SKM-1 (cell line): ENCODE results near the gene COL4A3.
A peak's percentile ranks its signal among the peaks of the same experiment; 100 is the strongest.

Experiments used
- DNase-seq: peaks from one replicate; lab custom pipeline; 2025; ENCODE audit not compliant: unreplicated experiment; lab: John Stamatoyannopoulos, UW

The COL4A3 gene

GRCh38 chr2:227287771-227288170 is 123.3 kb downstream of the COL4A3 start:
- DNase-seq = no peak

DNA sequence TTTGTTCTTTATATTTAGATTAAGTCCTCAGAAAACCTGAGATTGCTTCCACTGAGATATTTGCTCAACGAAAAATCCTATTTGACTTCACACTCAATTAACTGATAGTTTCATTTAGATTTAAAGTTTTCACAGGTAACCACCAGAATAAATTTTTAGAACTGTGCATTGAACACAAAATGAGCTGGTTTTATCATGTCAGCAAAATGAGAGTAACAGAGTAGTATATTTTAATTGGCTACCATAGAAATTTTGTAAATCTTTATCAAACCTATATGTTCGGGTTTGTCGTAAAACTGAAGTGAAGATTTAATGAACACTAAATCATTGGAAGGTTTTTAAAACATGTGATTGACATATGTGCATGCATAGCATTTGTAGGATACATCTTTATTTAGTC is 127.9 kb downstream of the COL4A3 start:
- no peak for DNase-seq

GRCh38 chr2:227293531-227293930 is 129.1 kb downstream of the COL4A3 start:
- no peak for DNase-seq

DNA sequence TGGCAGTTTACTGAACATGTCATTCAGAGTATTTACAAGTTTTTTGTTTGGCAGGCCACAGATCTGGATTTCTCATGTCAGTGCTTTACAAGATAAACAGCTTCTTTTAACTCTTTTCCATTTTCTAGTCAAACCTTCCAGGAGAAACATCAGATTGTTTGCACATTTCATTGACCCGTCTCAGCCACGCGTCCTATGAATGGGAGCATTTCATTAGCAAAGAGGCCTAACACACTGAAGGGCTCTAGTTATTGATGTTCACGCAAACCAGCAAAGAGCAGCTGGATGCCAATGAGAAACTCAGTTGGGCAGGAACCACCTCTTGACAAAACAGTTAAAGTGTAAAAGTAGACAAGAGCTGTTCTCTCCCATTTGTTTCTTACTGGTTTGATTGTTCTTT is 131.4 kb downstream of the COL4A3 start:
- DNase-seq = no peak

DNA sequence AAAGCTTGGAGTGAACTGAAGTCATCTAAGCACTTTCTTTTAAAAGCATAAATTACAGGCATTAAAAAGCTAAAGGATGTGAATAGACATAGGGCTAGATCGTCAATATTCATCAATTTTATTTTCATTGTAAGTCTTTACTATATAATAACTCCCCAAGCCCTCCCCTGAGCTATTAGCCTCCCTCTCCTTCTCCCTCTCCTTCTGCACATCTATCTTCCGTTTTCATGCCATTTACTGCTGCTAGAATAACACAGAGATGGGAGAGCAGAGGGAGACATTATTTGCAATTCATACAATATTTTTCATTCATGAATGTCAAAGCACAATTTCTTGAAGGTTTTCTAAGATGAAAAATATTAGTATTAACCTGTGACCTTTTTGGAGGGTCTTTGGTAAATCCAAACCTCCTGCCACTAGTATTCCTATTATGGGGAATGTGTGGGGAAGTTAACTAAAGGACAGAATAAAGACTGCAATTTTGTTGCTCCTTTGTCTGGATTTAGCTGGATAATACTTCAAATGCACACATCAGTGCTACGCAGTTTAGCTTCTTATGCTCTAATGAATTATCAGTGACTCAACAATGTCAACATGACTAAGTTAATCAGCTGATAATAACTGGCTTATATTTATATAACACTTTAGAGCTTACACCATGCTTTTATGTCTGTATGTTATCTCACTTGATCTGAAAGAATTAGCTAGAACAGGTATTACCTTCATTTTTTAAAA is 132.4 kb downstream of the COL4A3 start:
- DNase-seq = no peak

DNA sequence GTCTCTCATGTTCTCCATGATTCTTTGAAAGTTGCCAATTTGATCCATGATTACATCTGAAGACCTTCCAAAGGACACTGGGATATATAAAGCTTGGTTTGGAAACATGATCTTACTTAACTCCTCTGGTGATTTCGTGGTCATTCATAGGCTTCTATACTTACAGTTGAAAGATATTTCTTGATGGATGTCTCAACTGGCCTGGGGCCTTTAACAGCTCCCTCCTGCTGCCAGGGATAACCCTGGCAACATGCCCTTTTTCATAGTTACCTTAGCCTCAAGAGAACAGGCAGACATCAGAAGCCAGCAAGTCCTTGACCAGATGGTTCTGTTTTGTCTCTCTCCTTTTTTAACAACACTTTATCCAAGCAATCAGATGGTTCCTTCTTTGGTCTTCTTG is 137.1 kb downstream of the COL4A3 start:
- no peak for DNase-seq

DNA sequence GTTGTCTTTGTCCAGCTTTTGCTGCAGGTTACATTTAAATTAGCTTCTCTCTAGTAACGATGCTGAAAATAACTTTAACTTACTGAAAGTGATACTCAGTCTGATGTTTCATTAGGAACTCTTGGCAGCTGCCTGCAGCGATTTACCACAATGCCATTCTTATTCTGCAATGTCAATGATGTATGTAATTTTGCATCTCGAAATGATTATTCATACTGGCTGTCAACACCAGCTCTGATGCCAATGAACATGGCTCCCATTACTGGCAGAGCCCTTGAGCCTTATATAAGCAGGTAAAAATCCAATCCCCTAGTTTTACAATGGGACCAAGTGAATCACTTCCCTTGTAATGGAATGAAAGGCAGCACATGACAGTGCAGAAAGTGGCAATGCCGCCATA is 144.4 kb downstream of the COL4A3 start:
- DNase-seq = no peak

- no peak for DNase-seq
These were observed 146.3 kb downstream of the COL4A3 start for GRCh38 chr2:227310756-227311110.

- no peak for DNase-seq
These were observed 147.6 kb downstream of the COL4A3 start for GRCh38 chr2:227311861-227312506.

GRCh38 chr2:227312579-227312978 is 148.2 kb downstream of the COL4A3 start:
- no peak for DNase-seq

DNA sequence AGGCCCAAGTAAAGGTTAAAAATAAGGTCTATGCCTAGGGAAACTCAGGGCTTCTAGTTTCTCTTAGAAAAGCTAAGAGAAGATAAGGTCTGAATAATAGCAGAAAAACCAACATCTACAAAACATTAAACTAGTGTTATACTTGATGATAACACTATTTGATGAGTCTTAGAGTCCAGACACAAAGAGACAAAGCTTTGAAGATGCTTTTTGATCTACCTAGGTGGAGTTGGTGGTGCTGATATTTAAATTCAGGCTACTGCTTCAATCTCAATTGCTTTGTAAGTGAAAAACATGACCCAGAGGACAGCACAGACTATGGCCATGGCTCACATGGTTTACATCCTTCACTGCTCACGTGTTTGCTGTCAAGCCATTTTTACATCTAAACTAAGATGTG is 148.9 kb downstream of the COL4A3 start:
- no peak for DNase-seq

DNA sequence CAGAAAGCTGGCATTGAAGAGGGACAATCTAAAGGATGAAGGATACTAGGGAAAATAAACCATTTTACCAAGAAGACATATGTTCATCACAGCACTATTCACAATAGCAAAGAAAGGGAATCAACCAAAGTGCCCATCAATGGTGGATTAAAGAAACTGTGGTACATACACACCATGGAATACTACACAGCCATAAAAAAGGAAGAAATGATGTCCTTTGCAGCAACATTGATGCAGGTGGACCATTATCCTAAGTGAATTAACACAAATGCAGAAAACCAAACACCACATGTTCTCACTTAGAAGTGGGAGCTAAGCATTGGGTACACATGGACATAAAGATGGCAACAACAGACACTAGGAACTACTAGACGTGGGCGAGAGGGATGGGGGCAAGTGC is 153.4 kb downstream of the COL4A3 start:
- DNase-seq = no peak

GRCh38 chr2:227320305-227321094 is 156.1 kb downstream of the COL4A3 start:
- DNase-seq = no peak

DNA sequence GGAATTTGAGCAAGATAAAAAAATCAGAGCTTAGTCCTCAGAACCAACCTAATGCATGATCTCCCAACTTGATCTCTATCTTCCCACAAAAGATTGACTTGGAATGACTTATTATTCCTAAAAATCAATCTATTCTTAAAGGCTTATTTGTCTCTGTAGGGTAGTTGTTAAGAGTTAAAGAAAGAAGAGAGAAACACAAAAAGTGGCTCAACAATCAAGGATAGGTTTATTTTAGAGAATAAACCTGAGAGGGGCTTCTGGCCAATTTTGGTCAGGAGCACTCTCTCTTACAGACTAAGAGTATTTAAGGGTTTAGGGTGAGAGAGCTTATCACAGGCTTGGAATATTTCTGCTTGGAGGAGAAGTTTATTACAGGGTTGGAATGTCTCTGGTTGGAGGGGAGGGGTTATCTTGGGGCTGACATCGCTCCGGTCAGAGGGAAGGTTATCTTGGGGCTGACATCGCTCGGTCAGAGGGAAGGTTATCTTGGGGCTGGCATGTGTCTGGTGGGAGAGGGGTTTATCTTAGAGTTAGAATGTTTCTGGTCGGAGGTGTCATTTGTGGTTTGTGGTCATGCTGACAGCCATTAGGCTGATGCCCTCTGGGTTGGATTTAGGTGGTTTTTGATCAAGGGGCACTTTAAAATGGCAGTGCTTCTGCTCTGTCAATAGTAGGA is 158.2 kb downstream of the COL4A3 start:
- no peak for DNase-seq

- no peak for DNase-seq
These were observed 159.4 kb downstream of the COL4A3 start for GRCh38 chr2:227323818-227324217.

- no peak for DNase-seq
These were observed 160.2 kb downstream of the COL4A3 start for GRCh38 chr2:227324642-227324994.

GRCh38 chr2:227324995-227325838 is 160.8 kb downstream of the COL4A3 start, which contains the start of gene MFF:
Gene MFF, plus strand, starts transcription at chr2:227325251. Its CDS starts 5,415 bp downstream, at chr2:227330666.
- DNase-seq = peak; percentile 84

DNA sequence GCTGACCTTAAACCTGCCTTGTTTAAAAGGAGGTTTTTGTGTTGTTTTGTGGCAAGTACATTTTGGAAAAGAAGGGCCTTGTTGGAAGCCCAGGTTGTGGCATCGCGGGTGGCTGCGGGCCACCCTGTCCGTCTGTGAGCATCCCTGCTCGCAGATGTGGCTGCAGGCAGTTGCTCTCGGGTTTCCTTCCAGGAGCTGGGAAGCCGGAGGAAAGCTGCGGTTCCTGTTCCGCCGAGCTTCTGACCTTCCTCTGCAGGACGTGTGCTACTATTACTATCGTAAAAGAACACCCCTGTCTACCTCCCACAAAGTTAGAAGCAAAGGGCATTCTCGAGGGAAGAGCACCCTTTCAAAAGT is 161.4 kb downstream of the COL4A3 start:
- no peak for DNase-seq

DNA sequence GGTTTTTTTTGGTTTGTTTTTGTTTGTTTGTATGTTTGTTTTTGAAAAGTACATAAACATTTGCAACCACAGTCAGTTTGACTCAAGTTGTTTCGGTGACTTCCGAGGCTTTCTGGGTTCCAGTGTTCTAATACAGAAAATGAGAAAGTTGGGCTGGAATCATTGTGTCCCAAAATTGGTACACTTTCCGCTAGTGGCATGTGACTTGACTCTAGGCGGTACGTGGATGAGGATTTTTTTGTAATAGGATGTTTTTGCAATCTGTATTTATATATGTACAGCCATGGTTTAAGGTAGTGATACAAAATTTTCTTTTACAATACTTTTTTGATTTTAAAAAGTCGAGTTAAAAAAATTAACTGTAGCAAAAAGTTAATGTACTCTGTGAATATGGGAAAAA is 162.4 kb downstream of the COL4A3 start:
- no peak for DNase-seq

GRCh38 chr2:227335713-227336112 is 171.3 kb downstream of the COL4A3 start:
- DNase-seq = no peak

GRCh38 chr2:227337442-227337841 is 173.0 kb downstream of the COL4A3 start:
- no peak for DNase-seq
